ENCODE measurements around the gene NEMF. TPM values are rescaled to one million over a fixed set of nuclear protein-coding genes. Genes with fewer than 3 reads are reported as not detected.

The NEMF gene
- polyA plus RNA-seq, 1 experiment = 48.6 TPM

DNA sequence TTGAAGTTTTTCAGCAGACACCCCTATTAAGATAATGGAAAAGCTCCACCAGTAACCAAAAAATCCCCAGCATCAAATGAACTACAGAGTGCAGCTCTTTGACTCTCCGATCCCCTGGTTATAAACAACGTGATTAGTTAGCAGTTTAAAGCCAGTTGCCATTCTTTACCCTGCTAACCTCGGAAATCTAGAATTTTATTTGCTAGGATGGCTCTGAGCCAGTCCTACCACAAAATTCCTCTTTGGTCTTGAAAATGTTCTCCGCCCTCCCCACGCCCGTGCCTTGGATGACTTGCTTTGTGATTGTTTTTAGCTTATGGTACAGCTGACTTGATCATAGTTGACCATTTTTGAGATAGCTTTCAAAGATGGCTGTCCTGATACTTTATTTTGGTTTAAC, 83.4 kb downstream of the NEMF start:
- H3K4me3 ChIP-seq (ENCODE audit: low read depth, low read length) = peak overlapping the region; percentile 97
- TF ChIP-seq, protein P1, sequence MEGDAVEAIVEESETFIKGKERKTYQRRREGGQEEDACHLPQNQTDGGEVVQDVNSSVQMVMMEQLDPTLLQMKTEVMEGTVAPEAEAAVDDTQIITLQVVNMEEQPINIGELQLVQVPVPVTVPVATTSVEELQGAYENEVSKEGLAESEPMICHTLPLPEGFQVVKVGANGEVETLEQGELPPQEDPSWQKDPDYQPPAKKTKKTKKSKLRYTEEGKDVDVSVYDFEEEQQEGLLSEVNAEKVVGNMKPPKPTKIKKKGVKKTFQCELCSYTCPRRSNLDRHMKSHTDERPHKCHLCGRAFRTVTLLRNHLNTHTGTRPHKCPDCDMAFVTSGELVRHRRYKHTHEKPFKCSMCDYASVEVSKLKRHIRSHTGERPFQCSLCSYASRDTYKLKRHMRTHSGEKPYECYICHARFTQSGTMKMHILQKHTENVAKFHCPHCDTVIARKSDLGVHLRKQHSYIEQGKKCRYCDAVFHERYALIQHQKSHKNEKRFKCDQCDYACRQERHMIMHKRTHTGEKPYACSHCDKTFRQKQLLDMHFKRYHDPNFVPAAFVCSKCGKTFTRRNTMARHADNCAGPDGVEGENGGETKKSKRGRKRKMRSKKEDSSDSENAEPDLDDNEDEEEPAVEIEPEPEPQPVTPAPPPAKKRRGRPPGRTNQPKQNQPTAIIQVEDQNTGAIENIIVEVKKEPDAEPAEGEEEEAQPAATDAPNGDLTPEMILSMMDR (IDR thresholded peaks at IDR 0.05; ENCODE audit: low read depth, low read length) = no peak
- no peaks in the 10 kb centered on the region for H3K27me3 ChIP-seq (ENCODE audit: control insufficient read depth, insufficient read depth, low read length)
- ChIA-PET POLR2A (interaction anchor here (0.6 to 3.4 kb wide), 5 partner anchors 23 to 1091 kb away, joined by 3 to 41 read pairs (median 16); partner anchors contain the start of genes DNAAF2, KLHDC1, MGAT2 and RPL36AL), CTCF (interaction anchor here (0.5 to 8.8 kb wide), 3 partner anchors 135 to 307 kb away, joined by 5 to 50 read pairs (median 5); partner anchors contain the start of gene DNAAF2)
- H3K9me3 ChIP-seq (ENCODE audit: control insufficient read depth, insufficient read depth, low read length) = no peaks in the 10 kb centered on the region; the same call in 1 of the 2 replicates
- DNase-seq (ENCODE audit: low read depth, low spot score) = no peak
- peak overlapping the region; percentile 95 for H3K27ac ChIP-seq (ENCODE audit: low read depth, low read length)

DNA sequence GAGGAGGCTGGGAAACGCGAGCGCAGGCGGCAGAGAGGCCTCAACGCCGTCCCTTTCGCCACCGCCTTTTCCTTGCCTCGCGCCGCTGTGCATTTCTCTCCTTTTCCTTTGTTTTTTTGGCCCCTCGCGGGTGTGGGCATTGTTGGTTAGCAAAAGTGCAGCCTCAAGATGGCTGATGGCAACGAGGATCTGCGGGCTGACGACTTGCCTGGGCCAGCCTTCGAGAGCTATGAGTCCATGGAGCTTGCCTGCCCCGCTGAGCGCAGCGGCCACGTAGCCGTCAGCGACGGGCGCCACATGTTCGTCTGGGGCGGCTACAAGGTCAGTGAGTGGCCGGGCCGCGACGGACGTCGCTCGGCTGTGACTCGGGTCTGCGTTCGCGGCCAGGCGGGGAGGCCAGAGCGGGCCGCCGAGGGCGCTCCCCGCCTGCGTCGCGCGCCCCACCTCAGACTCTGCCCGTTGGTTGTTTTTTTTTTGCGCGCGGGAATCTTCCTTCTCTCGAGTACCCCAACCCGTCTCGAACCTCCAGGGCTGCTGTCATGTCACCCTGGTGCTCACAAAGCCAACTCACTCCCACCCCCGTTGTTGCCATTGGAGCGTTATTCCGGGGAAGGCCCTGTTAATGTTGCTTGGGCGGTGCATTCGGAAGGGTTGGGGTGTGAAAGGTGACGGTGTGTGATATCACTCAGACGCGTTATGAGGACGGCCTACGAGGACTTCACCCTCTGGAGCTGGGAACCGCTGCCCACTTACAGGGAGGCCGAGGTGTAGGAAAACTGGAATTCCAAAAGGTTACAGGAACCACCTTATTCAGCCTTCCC, 84.1 kb downstream of the NEMF start:
- TF ChIP-seq, protein P1 (IDR thresholded peaks at IDR 0.05; ENCODE audit: low read depth, low read length) = no peak
- POLR2A ChIA-PET = interaction anchor here (0.6 to 3.4 kb wide), 10 partner anchors 23 to 1092 kb away, joined by 3 to 41 read pairs (median 8); partner anchors contain the start of genes DNAAF2, KLHDC1, MGAT2 and POLE2
- CTCF ChIA-PET = interaction anchor here (0.5 to 8.8 kb wide), 8 partner anchors 22 to 307 kb away, joined by 3 to 50 read pairs (median 4); partner anchors contain the start of genes DNAAF2 and NEMF
- no peak for DNase-seq (ENCODE audit: low read depth, low spot score)
- Histone ChIP-seq H3K27me3 (ENCODE audit: control insufficient read depth, insufficient read depth, low read length) (no peaks in the 10 kb centered on the region), H3K4me3 (ENCODE audit: low read depth, low read length) (peak overlapping the region; percentile 97), H3K27ac (ENCODE audit: low read depth, low read length) (peak overlapping the region; percentile 95), H3K9me3 (ENCODE audit: control insufficient read depth, insufficient read depth, low read length) (no peaks in the 10 kb centered on the region; the same call in 1 of the 2 replicates)

DNA sequence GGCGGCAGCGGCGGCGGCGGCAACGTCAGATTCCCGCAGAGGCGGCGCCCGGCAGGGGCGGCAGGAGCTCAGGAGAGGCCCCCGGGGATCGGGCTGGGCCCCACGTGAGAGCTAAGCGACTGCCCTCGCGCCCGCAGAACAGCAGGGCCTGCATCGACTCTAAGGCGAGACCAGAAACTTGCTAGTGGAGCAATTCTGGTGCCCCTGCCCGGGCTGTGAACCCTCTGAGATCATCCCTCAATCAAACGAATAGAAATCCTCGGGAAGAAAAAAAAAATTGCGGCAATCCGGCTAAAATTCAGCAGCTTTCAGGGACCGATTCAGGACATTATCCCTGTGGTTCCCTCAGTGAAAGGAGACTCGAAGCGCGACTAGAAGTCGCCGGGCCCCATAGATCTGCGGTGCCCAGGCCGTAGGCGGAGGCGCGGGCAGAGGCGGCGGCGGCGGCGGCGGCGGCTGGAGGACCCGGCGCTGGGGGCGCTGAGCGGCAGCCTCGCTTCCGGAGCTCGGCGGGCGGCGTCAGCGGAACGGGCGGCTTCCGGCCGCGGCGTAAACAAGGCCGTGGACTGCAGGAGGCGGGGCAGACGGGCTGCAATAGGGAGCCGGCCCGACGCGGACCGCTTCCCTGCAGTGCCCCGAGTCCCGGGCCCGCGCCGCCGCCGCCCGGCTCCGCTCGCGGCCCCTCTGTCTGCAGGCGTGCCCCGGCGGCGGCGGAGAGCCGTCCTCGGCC, 84.9 kb downstream of the NEMF start, which contains the start of gene KLHDC2:
Gene KLHDC2, plus strand, starts transcription at position 583 of the 730 bp plus-strand sequence. CDS start 316 bp downstream, outside the sequence.
- POLR2A ChIA-PET = interaction anchor here (0.6 to 3.4 kb wide), 14 partner anchors 48 to 306 kb away, joined by 3 to 41 read pairs (median 4); partner anchors contain the start of genes DNAAF2, KLHDC1, MGAT2 and POLE2
- no peaks in the 10 kb centered on the region; the same call in 1 of the 2 replicates for H3K9me3 ChIP-seq (ENCODE audit: control insufficient read depth, insufficient read depth, low read length)

DNA sequence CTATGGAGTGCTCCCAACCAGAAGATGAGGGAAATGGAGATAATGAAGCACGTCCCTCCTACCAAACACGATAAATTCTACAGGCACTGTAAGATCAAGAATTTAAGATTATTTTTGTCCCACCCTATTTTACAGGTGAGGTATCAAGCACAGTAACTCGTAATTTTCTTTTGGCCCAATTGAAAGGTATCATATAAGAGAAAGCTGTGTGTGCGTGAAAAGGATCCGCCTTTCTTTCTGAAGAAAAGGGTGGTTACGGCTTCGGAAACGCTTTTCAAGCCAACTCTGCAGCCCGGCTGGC, 85.4 kb downstream of the NEMF start:
- ChIA-PET POLR2A (interaction anchor here (0.6 to 3.4 kb wide), 12 partner anchors 74 to 305 kb away, joined by 3 to 41 read pairs (median 6); partner anchors contain the start of genes DNAAF2, KLHDC1, MGAT2 and POLE2), CTCF (interaction anchor here (0.6 to 8.8 kb wide), 8 partner anchors 21 to 381 kb away, joined by 3 to 50 read pairs (median 4); partner anchors contain the start of genes DNAAF2 and NEMF)
- TF ChIP-seq, protein P1 (IDR thresholded peaks at IDR 0.05; ENCODE audit: low read depth, low read length) = no peak
- Histone ChIP-seq H3K27me3 (ENCODE audit: control insufficient read depth, insufficient read depth, low read length) (no peaks in the 10 kb centered on the region), H3K9me3 (ENCODE audit: control insufficient read depth, insufficient read depth, low read length) (no peaks in the 10 kb centered on the region; the same call in 1 of the 2 replicates), H3K27ac (ENCODE audit: low read depth, low read length) (peak overlapping the region; percentile 96), H3K4me3 (ENCODE audit: low read depth, low read length) (peak overlapping the region; percentile 97)
- DNase-seq (ENCODE audit: low read depth, low spot score) = no peak

More for the DNA sequence above, 84.9 kb downstream of the NEMF start, which contains the start of gene KLHDC2:
- CTCF ChIA-PET = interaction anchor here (0.6 to 8.8 kb wide), 12 partner anchors 22 to 381 kb away, joined by 3 to 50 read pairs (median 4); partner anchors contain the start of genes DNAAF2 and NEMF
- Histone ChIP-seq H3K27me3 (ENCODE audit: control insufficient read depth, insufficient read depth, low read length) (no peaks in the 10 kb centered on the region), H3K27ac (ENCODE audit: low read depth, low read length) (peak within 1 kb of the TSS; percentile 96), H3K4me3 (ENCODE audit: low read depth, low read length) (peak within 1 kb of the TSS; percentile 97)
- peak; percentile 67 for DNase-seq (ENCODE audit: low read depth, low spot score)
- TF ChIP-seq, protein P1 (IDR thresholded peaks at IDR 0.05; ENCODE audit: low read depth, low read length) = no peak
